ENCODE measurements around the gene L2HGDH.
A peak's percentile ranks its signal among the peaks of the same experiment; 100 is the strongest.
"Not testable (repeated sequence)": the region's sequence is repeated elsewhere in the genome, so short reads cannot be mapped to it uniquely, and the experiment has no call there.

The L2HGDH gene

DNA sequence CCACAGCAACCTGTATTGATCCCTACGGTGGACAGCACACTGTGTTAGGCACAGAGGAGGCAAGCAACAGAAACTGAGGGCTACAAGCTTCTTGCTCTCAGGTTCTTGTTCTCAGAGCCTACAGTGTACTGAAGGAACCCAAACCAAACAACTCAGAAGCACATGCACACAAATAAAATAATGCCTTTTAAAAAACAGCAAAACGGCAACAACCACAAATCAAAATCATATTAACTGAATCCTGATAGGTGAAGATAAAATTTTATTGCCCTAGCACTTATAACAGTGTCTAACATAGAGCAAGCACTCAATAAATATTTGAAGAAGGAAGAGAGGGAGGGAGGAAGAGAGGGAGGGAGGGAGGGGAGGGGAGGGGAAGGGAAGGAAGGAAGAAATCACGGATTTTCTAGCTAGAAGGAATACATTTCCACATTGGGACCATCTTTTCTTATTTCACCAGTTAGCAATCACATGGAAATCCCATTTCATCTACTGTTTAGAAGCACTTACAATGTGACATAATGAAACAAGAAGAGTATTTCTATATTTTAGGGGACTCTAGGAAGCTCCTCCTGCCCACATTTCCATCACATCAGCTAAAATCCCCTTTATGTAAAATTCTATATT is 27.3 kb upstream of the L2HGDH start:
- no peak for DNase-seq

DNA sequence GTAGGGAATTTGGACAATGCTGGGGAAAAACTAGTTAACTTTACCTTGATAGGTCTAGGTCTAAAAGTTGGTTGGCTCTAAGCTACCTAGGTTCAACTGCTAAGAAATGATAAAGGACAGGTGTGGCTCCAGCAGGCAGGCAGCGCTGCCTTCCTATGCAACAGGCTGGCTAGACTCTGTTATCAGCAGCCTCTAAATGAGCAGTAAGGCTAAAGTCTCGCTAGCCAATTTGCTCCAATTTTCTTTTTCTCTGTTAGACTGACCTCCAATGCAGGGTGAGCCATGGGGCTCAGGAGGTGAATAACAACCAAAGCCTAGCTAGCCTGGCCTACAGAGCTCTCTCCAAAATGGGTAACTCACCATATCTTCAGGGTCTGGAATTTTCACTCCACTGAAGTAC is 26.6 kb upstream of the L2HGDH start:
- no peak for DNase-seq

GRCh38 chr14:50335989-50336824 is 24.2 kb upstream of the L2HGDH start:
- peak in 1 of 2 donors; percentile 89 for DNase-seq

- no peak for DNase-seq
Measured at GRCh38 chr14:50335389-50335788, 23.4 kb upstream of the L2HGDH start.

DNA sequence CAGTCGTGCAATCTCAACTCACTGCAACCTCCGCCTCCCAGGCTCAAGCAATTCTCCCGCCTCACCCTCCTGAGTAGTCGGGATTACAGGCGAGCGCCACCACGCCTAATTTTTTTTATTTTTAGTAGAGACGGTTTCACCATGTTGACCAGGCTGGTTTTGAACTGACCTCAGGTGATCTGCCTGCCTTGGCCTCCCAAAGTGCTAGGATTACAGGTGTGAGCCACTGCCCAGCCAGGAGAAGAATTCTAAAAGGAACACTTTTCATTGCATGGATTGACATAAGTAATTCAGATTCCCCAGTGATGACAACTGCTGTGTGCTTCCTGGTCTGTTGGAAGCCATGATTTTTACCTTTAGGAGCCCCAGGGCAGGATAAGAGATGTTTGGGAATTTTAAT is 22.2 kb upstream of the L2HGDH start:
- no peak for DNase-seq

- no peak for DNase-seq
Measured at GRCh38 chr14:50333014-50333509, 21.0 kb upstream of the L2HGDH start.

DNA sequence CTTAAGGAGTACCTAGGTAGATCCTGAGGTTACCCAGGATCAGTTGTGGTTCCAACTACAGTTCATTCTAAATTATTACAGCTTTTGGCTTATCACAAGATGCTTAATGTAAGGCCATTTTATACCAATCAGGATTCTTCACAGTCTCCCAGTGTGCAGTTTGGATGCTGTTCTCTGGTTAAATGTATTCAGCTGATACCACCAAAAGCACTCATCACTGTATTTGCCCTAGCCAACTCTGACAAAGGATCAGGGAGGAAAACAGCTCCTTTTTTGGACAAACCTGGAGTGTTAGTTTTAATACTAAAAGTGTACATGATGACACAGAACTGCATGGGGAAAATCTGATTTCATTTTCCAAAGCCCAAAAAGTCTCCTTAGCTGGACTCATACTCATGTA is 19.6 kb upstream of the L2HGDH start:
- no peak for DNase-seq

DNA sequence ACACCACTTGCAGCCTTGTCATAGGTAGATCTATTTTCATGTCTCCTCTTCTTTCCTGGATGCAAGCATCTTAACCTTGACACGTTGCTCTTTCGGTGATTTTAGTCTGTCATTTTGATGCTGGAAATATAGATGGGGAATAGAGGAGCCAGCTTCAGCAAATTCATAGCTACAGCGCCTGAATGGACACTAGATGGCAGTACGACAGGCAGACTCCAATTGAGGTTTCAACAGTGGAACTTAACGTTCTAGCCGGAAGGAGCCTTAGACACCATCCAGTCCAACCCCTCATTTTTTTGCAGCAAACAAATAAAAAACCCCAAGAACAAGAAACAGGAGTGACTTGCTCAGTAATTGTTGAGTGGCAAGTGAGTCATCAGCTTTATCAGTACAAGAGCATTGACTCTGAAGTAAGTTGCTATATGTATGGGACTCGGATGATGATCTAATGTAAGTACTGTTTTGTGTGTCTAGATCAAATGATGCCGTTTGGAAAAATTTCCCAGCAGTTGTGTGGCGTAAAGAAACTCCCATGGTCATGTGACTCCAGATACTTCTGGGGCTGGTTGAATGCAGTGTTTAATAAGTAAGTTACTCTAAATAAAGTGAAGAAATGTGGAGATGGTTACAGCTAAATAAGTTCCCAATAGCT is 9.1 kb upstream of the L2HGDH start:
- peak in 1 of 2 donors; percentile 99 for DNase-seq

DNA sequence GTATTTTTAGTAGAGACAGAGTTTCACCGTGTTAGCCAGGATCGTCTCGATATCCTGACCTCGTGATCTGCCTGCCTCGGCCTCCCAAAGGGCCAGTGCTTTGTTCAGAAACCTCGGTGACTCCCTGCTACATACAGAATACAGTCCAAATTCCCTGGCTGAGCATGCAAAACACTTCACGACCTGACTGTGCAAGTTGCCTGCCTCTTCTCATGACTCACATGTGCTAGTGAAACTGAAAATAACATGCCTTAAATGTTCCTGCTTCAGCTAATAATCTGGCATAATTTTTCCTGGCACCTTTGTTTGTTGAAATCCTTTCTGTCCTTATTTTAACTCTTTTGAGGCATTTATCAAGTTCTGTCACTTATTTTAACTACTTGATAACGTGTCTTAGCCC is 8.3 kb upstream of the L2HGDH start:
- DNase-seq, result peak in 1 of 2 donors; percentile 67

DNA sequence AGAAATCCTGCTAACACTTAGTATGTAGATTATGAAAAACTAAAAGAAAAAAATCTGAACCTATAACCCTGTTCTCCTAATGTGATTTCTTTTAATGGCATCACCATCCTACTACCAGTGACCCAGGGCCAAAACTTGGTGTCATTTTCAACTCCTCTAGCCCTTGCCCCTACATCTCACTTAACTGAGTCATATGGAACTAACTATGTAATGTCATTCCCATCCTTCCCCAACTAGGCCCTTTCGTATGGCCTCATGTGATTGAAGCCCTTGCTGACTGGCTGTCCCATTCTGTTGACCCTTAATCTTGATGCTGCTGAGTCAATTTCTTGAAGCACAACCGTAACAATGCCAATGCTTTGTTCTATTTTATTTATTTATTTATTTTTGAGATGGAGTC is 7.7 kb upstream of the L2HGDH start:
- no peak for DNase-seq

GRCh38 chr14:50319293-50319692 is 7.3 kb upstream of the L2HGDH start:
- no peak for DNase-seq

- no peak for DNase-seq
Measured at GRCh38 chr14:50318031-50318626, 6.1 kb upstream of the L2HGDH start.

- not testable (repeated sequence) for DNase-seq
Measured at GRCh38 chr14:50314098-50314497, 2.1 kb upstream of the L2HGDH start.

DNA sequence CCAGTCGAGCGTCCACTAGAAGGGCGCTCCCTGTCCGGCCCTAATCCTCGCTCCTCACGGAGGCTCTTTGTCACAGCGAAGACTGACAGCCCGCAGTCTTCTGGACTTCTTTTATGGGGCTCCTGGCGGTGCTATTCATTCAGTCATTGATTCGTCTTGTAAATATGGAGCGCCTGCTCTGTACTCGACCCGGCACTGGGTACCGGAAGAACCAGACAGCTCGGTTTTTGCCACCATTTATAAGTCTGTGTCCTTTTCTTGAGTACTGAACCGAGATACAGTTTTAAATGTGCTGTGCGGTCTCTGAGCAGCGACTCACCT is 665 bp upstream of the L2HGDH start:
- DNase-seq, result peak in 1 of 2 donors; percentile 51

DNA sequence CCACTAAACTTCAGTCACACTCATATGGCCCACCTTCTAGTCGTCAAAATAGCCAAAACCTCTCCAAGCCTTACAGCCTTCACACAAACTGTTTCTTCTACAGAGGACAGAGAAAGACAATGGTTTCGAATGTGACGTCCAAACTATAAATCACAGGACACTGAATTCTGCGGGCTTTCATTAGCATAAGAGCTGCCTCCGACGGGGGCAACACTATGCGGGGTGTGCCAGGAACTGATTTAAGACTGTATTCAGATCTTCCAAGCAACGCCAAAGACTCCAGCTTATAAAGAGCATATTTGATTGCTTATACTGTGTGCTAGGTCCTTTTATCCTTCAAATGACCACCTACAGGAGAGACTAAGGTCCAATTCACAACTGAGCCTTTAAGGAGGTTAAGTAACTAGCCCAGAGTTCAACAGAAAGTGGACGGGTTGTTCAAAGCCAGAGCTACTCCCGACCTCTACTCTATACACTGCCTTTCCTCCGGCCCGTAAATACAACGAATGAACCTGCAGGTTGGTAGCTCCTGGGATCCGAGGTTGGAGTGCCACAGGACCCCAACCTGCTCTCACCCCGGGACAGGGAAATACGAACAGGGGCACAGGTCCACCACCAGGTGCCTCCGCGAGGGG is 575 bp downstream of the L2HGDH start:
- DNase-seq, result no peak

GRCh38 chr14:50310445-50310844 is 1.6 kb downstream of the L2HGDH start:
- no peak for DNase-seq

GRCh38 chr14:50308363-50308915 is 3.6 kb downstream of the L2HGDH start:
- DNase-seq, result no peak

DNA sequence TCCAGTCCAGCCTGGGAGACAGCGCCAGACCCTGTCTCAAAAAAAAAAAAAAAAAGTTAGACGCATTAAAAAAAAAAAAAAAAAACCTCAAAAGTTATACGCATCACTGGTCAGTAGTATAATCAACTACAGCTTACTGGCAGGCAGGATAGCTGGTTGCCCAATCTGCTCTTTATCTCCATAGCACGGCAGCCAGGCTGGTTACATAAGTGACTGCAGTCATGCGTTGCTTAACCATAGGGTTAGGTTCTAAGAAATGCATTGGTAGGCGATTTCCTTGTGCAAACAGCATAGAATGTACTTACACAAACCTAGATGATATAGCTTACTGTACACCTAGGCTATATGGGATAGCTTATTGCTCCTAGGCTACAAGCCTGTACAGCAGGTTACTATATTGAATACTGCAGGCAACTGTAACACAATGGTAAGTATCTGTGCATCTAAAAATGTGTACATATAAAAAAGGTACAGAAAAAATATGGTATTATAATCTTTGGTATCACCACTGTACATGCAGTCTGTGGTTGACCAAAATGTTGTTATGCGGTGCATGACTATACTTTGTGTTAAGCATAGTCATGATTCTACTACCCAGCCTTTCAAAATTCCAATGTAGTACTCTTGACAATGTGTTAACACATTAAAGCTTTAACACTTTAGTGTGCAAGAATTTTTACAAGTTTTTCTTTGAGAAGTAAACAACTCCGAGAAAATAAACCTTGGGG is 8.1 kb downstream of the L2HGDH start:
- DNase-seq, result no peak

DNA sequence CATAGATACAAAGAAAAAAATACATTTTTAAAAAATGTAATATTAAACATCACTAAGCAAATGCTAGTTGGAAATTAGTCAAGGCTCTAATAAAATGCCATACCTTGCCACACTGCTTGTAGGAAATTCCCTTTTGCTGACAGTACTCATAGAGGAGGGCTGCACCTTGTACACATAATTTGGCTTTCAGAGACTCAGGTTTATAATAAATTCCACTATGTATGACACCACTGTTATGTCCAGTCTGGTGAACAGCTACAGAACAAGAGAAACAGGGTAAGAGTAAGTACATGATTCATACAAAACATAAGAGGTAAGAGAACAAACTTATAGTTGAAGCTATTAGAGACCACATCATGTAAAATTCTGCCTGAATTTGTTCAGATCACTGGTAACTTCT is 10.1 kb downstream of the L2HGDH start:
- no peak for DNase-seq

- no peak for DNase-seq
Measured at GRCh38 chr14:50299585-50299984, 12.4 kb downstream of the L2HGDH start.

DNA sequence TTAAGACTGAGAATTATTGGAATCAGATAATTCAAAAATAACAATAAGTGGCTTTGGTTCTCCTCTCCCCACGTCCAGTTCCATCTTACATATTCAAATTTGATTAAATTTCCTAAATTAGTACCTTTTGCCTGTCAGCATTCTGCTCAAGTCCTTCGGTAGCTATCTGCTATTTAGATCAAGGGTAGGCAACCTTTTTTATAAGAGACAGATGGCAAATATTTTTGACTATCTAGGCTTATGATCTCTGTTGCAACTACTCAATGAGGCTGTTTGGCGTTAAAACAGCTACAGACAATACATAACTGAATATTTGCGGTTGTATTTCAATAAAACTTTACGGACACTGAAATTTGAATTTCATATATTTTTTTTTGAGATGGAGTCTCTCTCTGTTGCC is 21.7 kb downstream of the L2HGDH start:
- DNase-seq, result no peak

- DNase-seq, result no peak
Measured at GRCh38 chr14:50288146-50288545, 23.9 kb downstream of the L2HGDH start.

Measured in bone marrow (tissue), 2 donors.